ENCODE data around the gene ARHGAP5. TPM values are rescaled to one million over a fixed set of nuclear protein-coding genes. Genes with fewer than 3 reads are reported as not detected.

The ARHGAP5 gene
- total and polyA plus RNA-seq, 2 donors (not counting 3 experiments of a cell fraction or from before 2014, with no cell fraction given), result 4.3 to 36.2 TPM

DNA sequence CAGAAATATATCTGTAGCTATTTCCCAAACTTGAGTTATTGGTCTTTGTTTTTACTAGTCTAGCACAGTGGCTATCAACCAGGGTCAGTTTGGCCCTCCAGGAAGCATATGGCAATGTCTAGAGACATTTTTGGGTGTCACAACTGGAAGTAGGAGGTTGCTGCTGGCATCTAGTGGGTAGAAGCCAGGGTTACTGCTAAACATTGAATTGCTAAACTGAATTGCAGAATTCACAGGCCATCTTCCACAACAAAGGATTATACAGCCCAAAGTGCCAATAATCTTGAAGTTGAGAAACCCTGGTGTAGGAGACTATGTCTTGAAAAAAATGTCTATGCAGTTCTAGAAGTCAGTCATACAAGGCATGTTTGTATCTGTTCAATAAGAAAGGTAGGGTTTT lies 27.7 kb downstream of the ARHGAP5 start:
- no peaks in the 10 kb centered on the region for H3K9me3 ChIP-seq (replicated peaks; ENCODE audit: control insufficient read depth, insufficient read depth, low read length)

DNA sequence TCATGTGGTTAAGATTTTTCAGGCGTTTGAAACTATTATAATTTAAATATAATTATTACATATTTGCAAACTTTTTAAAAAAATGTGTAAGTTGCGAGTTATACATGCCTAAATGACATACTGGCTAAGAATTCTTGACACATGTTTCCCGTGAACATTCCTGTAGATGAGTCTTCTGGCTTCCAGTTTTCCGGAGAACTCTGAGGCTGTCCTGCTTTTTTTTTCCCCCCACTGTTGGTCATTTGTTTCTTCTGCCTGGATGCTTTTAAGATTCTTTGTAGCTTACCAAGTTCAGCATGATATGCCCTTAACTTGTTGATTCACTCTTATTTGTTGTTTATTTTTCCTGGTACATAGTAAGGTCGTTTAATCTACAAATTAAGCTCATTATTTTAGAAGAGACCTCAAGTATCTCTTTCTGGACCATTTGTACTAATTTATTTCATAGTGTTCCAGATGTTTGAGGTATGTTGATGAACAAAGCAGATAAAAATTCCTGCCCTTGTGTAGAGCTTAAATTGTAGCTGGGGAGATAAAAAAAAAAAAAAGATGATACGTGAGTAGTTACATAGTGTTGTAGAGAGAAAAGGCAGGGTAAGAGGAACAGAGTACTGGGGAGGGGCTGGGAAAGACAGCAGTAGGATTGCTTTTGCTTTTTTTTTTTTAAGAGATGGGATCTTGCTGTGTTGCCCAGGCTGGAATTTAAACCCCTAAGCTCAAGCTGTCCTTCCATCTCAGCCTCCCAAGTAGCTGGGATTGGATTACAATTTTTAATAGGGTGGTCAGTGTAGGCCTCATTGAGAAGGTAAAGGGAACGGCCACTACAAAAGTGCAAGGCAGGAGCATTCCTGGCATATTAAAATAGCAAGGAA lies 32.8 kb downstream of the ARHGAP5 start:
- no TSS peak for BruUV-seq (replicated peaks)
- Histone ChIP-seq H3K27ac (ENCODE audit: insufficient read depth, low read depth, low read length) (no peak overlapping the region), H3K9me1 (replicated peaks; ENCODE audit: control insufficient read depth, extremely low read depth, insufficient read depth, low read length) (no peaks in the 10 kb centered on the region), H3K4me2 (ENCODE audit: insufficient read depth, low read length) (no peak overlapping the region), H3K36me3 (ENCODE audit: control insufficient read depth in 2 of 2, extremely low read depth in 1 of 2, insufficient read depth in 2 of 2, low read length in 2 of 2) (no peaks in the 10 kb centered on the region), H3K79me2 (ENCODE audit: control insufficient read depth, insufficient read depth, low read length) (peaks cover 37% of the 10 kb centered on the region), H2AFZ (ENCODE audit: low read depth, low read length) (no peak overlapping the region), H3K9me3 (replicated peaks; ENCODE audit: control insufficient read depth, insufficient read depth, low read length) (no peaks in the 10 kb centered on the region), H3K27me3 (ENCODE audit: control insufficient read depth in 2 of 2, insufficient read depth in 2 of 2, low read length in 2 of 2) (no peaks in the 10 kb centered on the region), H3K4me1 (ENCODE audit: control insufficient read depth, extremely low read depth, insufficient read depth, low read length) (no peaks in the 10 kb centered on the region), H4K20me1 (replicated peaks; ENCODE audit: control insufficient read depth, extremely low read depth, insufficient read depth, low read length) (no peaks in the 10 kb centered on the region), H3K9ac (replicated peaks; ENCODE audit: extremely low read depth, insufficient read depth, low read length) (no peak overlapping the region), H3K4me3 (replicated peaks in 1 of 3; ENCODE audit: insufficient read depth in 1 of 3, low read depth in 1 of 3, low read length in 3 of 3) (no peak overlapping the region)
- no peak for TF ChIP-seq EZH2 (IDR thresholded peaks at IDR 0.05; ENCODE audit: borderline replicate concordance, low read depth, low read length, severe bottlenecking)
- TF ChIP-seq, protein P1, sequence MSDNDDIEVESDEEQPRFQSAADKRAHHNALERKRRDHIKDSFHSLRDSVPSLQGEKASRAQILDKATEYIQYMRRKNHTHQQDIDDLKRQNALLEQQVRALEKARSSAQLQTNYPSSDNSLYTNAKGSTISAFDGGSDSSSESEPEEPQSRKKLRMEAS (IDR thresholded peaks at IDR 0.05; ENCODE audit: insufficient read depth, insufficient read length), result no peak
- TF ChIP-seq JUN (IDR thresholded peaks at IDR 0.05; ENCODE audit: borderline replicate concordance, insufficient read depth, insufficient read length, low read depth), result no peak
- no peak for TF ChIP-seq GATA2 (IDR thresholded peaks at IDR 0.05; ENCODE audit: insufficient read depth, insufficient read length, low read depth, low read length)
- no peak for TF ChIP-seq POLR2A (IDR thresholded peaks at IDR 0.05; ENCODE audit: low read depth, low read length)
- TF ChIP-seq MYC (IDR thresholded peaks at IDR 0.05; ENCODE audit: low read depth, low read length), result no peak
- no peak for TF ChIP-seq FOS (IDR thresholded peaks at IDR 0.05; ENCODE audit: borderline replicate concordance, insufficient read depth, low read length)
- TF ChIP-seq, protein P2, sequence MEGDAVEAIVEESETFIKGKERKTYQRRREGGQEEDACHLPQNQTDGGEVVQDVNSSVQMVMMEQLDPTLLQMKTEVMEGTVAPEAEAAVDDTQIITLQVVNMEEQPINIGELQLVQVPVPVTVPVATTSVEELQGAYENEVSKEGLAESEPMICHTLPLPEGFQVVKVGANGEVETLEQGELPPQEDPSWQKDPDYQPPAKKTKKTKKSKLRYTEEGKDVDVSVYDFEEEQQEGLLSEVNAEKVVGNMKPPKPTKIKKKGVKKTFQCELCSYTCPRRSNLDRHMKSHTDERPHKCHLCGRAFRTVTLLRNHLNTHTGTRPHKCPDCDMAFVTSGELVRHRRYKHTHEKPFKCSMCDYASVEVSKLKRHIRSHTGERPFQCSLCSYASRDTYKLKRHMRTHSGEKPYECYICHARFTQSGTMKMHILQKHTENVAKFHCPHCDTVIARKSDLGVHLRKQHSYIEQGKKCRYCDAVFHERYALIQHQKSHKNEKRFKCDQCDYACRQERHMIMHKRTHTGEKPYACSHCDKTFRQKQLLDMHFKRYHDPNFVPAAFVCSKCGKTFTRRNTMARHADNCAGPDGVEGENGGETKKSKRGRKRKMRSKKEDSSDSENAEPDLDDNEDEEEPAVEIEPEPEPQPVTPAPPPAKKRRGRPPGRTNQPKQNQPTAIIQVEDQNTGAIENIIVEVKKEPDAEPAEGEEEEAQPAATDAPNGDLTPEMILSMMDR (IDR thresholded peaks at IDR 0.05; ENCODE audit: extremely low read depth in 1 of 2, insufficient read depth in 1 of 2, low read depth in 1 of 2, low read length in 2 of 2), result no peak
- TF ChIP-seq POLR2AphosphoS5 (IDR thresholded peaks at IDR 0.05; ENCODE audit: insufficient read depth, low read depth, low read length), result no peak
- CTCF ChIA-PET, result interaction anchor here (1.3 to 1.6 kb wide), 2 partner anchors 13 to 48 kb away, joined by 3 to 4 read pairs; no protein-coding TSS in a partner anchor
- dilution Hi-C loops (cut with MboI; ENCODE audit: extremely low pct_ligation_motif_present, low sequenced_read_pairs), result no loop called here
- DNase-seq (ENCODE audit: low read depth, low spot score) (no peak), FAIRE-seq (no peak)
- POLR2A ChIA-PET, result interaction anchor here (0.7 kb wide), 1 partner anchor 103 kb away, joined by 3 read pairs; no protein-coding TSS in a partner anchor
- intact Hi-C loops (cut with micrococcal nuclease), result loop anchor here (2.0 kb wide), 1 partner anchor 27 kb away; no protein-coding TSS in a partner anchor

More for the DNA sequence above, 27.7 kb downstream of the ARHGAP5 start:
- Histone ChIP-seq H3K9me1 (replicated peaks; ENCODE audit: control insufficient read depth, extremely low read depth, insufficient read depth, low read length) (no peaks in the 10 kb centered on the region), H3K36me3 (ENCODE audit: control insufficient read depth in 2 of 2, extremely low read depth in 1 of 2, insufficient read depth in 2 of 2, low read length in 2 of 2) (no peaks in the 10 kb centered on the region), H3K27me3 (ENCODE audit: control insufficient read depth in 2 of 2, insufficient read depth in 2 of 2, low read length in 2 of 2) (no peaks in the 10 kb centered on the region), H4K20me1 (replicated peaks; ENCODE audit: control insufficient read depth, extremely low read depth, insufficient read depth, low read length) (no peaks in the 10 kb centered on the region), H3K4me2 (ENCODE audit: insufficient read depth, low read length) (no peak overlapping the region), H3K9ac (replicated peaks; ENCODE audit: extremely low read depth, insufficient read depth, low read length) (no peak overlapping the region), H3K27ac (ENCODE audit: insufficient read depth, low read depth, low read length) (no peak overlapping the region), H3K79me2 (ENCODE audit: control insufficient read depth, insufficient read depth, low read length) (peaks cover 38% of the 10 kb centered on the region), H3K4me1 (ENCODE audit: control insufficient read depth, extremely low read depth, insufficient read depth, low read length) (no peaks in the 10 kb centered on the region), H2AFZ (ENCODE audit: low read depth, low read length) (no peak overlapping the region), H3K4me3 (replicated peaks in 1 of 3; ENCODE audit: insufficient read depth in 1 of 3, low read depth in 1 of 3, low read length in 3 of 3) (no peak overlapping the region)
- POLR2A ChIA-PET, result no interaction called here
- TF ChIP-seq POLR2AphosphoS5 (IDR thresholded peaks at IDR 0.05; ENCODE audit: insufficient read depth, low read depth, low read length) (no peak), EZH2 (IDR thresholded peaks at IDR 0.05; ENCODE audit: borderline replicate concordance, low read depth, low read length, severe bottlenecking) (no peak), FOS (IDR thresholded peaks at IDR 0.05; ENCODE audit: borderline replicate concordance, insufficient read depth, low read length) (no peak), POLR2A (IDR thresholded peaks at IDR 0.05; ENCODE audit: low read depth, low read length) (no peak), MYC (IDR thresholded peaks at IDR 0.05; ENCODE audit: low read depth, low read length) (no peak), JUN (IDR thresholded peaks at IDR 0.05; ENCODE audit: borderline replicate concordance, insufficient read depth, insufficient read length, low read depth) (no peak)
- TF ChIP-seq, protein P1 (IDR thresholded peaks at IDR 0.05; ENCODE audit: insufficient read depth, insufficient read length), result no peak
- CTCF ChIA-PET, result no interaction called here
- FAIRE-seq (no peak), DNase-seq (ENCODE audit: low read depth, low spot score) (no peak)
- BruUV-seq (replicated peaks), result no TSS peak
- dilution Hi-C loops (cut with MboI; ENCODE audit: extremely low pct_ligation_motif_present, low sequenced_read_pairs), result no loop called here
- intact Hi-C loops (cut with micrococcal nuclease), result no loop called here
